ENCODE measurements around the gene AKR1C2. TPM values are rescaled to one million over a fixed set of nuclear protein-coding genes. Genes with fewer than 3 reads are reported as not detected.
"Not testable (repeated sequence)": the region's sequence is repeated elsewhere in the genome, so short reads cannot be mapped to it uniquely, and the experiment has no call there.

The AKR1C2 gene
- total RNA-seq, 1 experiment from 2014 or later = not detected

DNA sequence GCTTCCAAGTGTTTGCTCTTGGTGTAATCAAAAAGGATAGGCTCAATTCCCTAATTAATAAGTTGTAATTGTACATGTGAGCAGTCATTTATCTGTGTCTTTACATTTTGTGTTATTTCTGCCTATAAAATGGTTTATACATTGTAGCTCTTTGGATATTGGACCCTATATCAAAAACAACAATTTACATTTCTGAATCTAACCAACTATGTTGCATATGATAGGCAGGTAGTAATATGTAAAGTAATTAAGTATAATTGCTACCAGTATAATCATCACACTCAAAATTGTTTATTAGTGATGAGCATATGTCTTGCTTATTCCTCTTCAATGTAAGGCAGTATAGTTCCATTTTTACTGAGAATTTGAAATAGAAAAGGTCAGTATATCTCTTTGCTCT lies 26.6 kb downstream of the AKR1C2 start:
- no peak for DNase-seq (ENCODE audit: low read depth, low spot score)
- in situ Hi-C loops (cut with HindIII; ENCODE audit: low pct_unique_long_range_greater_than_20kb, low sequenced_read_pairs) = no loop called here

DNA sequence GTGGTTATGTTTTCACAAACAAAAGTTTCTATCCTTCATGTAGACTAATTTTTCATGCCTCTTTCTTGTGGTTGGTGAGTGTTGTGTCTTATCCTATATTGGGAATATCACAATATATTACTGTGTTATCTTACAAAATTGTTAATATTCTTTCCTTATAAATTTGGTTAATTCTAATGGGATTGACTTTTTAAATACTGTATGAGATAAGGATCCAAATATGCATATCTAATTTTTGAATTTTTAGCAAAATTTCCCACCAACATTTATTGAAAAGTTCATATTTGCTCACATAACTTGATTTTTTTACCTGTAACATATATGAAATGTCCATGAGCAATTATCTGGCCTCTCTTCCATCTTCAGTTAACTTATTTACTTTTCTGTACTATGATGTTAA lies 29.3 kb downstream of the AKR1C2 start:
- DNase-seq (ENCODE audit: low read depth, low spot score); in situ Hi-C loops (cut with HindIII; ENCODE audit: low pct_unique_long_range_greater_than_20kb, low sequenced_read_pairs): not testable (repeated sequence)

- DNase-seq (ENCODE audit: low read depth, low spot score); in situ Hi-C loops (cut with HindIII; ENCODE audit: low pct_unique_long_range_greater_than_20kb, low sequenced_read_pairs): not testable (repeated sequence)
These were observed 30.4 kb downstream of the AKR1C2 start for GRCh38 chr10:4973294-4973693.

- in situ Hi-C loops (cut with HindIII; ENCODE audit: low pct_unique_long_range_greater_than_20kb, low sequenced_read_pairs); DNase-seq (ENCODE audit: low read depth, low spot score): not testable (repeated sequence)
These were observed 31.1 kb downstream of the AKR1C2 start for GRCh38 chr10:4972369-4973142.

- in situ Hi-C loops (cut with HindIII; ENCODE audit: low pct_unique_long_range_greater_than_20kb, low sequenced_read_pairs); DNase-seq (ENCODE audit: low read depth, low spot score): not testable (repeated sequence)
These were observed 33.3 kb downstream of the AKR1C2 start for GRCh38 chr10:4970362-4970761.

GRCh38 chr10:4969289-4969688 lies 34.4 kb downstream of the AKR1C2 start:
- in situ Hi-C loops (cut with HindIII; ENCODE audit: low pct_unique_long_range_greater_than_20kb, low sequenced_read_pairs); DNase-seq (ENCODE audit: low read depth, low spot score): not testable (repeated sequence)

DNA sequence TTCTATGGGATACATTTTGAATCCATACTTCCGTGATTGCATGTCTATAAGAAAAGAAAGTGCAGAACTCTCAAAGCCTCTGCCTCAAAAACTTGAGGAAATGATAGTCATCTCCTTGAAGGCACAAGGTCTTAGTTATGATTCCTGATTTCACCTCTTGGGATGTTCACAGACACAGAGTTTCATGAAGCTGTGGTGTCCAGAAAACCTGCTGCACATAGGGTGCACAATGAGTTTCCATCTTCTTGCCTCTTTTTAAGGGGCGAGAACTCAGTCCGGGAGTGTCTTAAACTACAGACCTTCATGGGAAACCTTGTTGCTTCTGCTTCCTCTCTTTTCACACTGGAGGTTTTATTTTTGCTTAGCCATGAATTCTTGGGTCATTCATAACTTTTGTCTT lies 36.5 kb downstream of the AKR1C2 start:
- DNase-seq (ENCODE audit: low read depth, low spot score); in situ Hi-C loops (cut with HindIII; ENCODE audit: low pct_unique_long_range_greater_than_20kb, low sequenced_read_pairs): not testable (repeated sequence)

DNA sequence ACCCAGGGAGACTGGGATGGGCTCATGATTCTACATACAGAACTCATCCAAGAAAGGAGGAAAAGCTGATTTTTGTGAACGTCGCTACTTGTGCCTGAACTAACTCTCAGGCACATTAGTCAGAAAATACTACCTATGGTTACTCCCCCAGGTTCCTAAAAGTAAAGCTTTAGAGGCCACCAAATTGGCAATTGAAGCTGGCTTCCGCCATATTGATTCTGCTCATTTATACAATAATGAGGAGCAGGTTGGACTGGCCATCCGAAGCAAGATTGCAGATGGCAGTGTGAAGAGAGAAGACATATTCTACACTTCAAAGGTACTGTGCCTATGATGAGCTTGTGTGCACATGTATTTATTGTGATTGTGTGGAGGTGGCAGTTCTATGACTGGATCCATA lies 37.9 kb downstream of the AKR1C2 start:
- DNase-seq (ENCODE audit: low read depth, low spot score); in situ Hi-C loops (cut with HindIII; ENCODE audit: low pct_unique_long_range_greater_than_20kb, low sequenced_read_pairs): not testable (repeated sequence)

DNA sequence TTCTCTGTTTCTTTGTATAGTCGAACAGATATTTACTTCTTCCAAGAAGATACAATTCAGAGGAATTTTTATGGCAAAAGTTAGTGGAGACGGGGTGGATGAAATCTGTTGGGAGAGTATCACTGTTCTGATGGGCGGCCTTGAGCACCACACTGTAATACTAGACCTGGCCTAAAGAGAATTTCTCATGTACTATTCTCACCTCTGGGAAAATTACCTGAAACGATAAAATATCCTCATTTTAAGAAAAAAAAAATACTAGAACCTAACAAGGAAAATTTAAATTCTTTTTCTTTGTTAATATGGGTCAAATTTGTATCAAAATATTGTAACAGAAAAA lies 39.9 kb downstream of the AKR1C2 start:
- in situ Hi-C loops (cut with HindIII; ENCODE audit: low pct_unique_long_range_greater_than_20kb, low sequenced_read_pairs); DNase-seq (ENCODE audit: low read depth, low spot score): not testable (repeated sequence)

- in situ Hi-C loops (cut with HindIII; ENCODE audit: low pct_unique_long_range_greater_than_20kb, low sequenced_read_pairs); DNase-seq (ENCODE audit: low read depth, low spot score): not testable (repeated sequence)
These were observed 40.5 kb downstream of the AKR1C2 start, which contains the start of gene AKR1C1 for GRCh38 chr10:4962876-4963814. Gene AKR1C1 (plus strand): TSS chr10:4963415. CDS start chr10:4963445, 30 bp downstream.

DNA sequence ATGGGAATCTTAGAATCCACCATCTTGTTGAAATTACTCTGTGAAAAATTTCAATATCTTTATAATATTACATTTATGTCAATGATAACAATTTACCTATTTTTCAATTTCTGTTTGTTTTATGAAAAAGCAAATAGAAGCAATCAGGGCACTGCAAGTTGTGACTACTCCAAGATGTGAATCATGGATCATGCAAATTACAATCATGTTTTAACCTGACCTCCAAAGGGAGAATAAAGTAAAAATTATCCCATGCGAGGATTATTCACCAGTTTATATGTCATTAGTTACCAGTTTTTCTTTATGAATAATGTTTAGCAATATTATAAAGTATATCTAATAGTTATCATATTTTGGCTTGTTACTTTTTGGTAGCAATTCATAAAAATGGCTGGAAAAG lies 41.3 kb downstream of the AKR1C2 start:
- DNase-seq (ENCODE audit: low read depth, low spot score); in situ Hi-C loops (cut with HindIII; ENCODE audit: low pct_unique_long_range_greater_than_20kb, low sequenced_read_pairs): not testable (repeated sequence)

GRCh38 chr10:4961558-4961957 lies 42.1 kb downstream of the AKR1C2 start:
- DNase-seq (ENCODE audit: low read depth, low spot score); in situ Hi-C loops (cut with HindIII; ENCODE audit: low pct_unique_long_range_greater_than_20kb, low sequenced_read_pairs): not testable (repeated sequence)

DNA sequence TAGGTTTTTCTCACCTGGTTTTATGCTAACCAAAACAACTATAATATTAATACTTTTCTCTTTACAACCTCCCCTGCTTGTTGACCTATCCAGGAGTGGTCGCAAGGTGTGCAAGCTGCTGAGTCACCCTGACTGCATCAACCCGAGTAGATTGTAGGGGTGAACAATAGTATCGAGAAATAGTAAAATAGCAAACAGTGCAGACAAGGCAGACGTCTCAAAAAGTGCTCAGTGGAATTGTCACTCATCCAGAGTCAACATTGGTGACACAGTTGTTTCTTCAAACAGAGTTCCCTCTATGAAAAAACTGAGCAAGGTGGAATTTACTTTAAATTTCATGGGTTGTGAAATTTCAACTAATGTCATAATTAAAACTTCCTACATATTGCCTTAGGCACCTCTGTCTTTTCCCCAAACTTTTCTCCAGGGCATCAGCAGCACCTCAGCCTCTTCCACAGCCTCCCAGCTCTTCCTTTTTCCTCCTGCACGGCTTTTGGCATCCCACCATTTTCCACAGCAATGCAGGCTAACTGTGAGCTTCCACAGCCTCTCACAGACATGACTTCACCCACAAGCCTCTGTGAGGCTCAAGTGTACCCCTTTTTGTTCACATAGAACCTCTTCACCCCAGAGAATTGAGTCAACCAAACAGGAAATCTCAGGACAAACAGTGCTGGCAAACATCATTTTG lies 46.6 kb downstream of the AKR1C2 start:
- in situ Hi-C loops (cut with HindIII; ENCODE audit: low pct_unique_long_range_greater_than_20kb, low sequenced_read_pairs); DNase-seq (ENCODE audit: low read depth, low spot score): not testable (repeated sequence)

DNA sequence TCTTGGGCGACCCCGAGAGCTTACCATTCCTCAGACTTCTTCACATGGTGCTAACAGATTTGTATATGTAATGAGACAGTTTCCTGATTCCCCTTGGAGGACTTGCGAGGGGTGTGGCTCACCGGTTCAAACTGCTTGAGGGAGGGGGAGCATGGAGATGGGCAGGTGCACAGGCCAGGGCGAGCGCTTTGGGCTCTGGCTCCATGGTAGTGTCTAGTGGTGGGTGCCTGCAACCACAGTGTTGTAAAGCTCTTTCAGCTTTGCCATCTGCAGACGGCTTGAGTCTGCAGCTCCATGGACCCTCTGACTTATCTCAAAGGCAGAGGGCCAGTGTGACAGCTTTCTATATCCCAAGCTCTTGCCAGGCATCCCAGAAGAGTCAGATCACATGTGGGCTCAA lies 47.6 kb downstream of the AKR1C2 start:
- DNase-seq (ENCODE audit: low read depth, low spot score); in situ Hi-C loops (cut with HindIII; ENCODE audit: low pct_unique_long_range_greater_than_20kb, low sequenced_read_pairs): not testable (repeated sequence)

DNA sequence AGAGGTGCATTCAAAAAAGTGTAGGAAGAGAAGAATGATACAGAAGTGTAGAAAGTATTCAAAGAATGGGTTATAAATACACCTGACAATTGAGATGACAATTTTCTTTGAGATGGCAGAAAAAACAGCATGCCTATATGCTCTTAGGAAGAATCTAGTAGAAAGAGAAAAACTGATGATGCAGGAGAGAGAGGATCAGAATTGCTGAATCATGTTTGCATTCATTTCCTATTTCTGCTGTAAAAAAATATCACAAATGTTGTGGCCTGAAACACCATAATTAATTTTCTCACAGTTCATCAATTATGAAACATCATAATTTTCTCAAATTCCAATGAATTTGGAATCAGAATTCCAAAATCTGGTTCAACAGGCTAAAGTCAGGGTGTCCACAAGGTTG lies 50.3 kb downstream of the AKR1C2 start:
- DNase-seq (ENCODE audit: low read depth, low spot score) = no peak
- in situ Hi-C loops (cut with HindIII; ENCODE audit: low pct_unique_long_range_greater_than_20kb, low sequenced_read_pairs) = no loop called here

GRCh38 chr10:4951512-4952162 lies 52.0 kb downstream of the AKR1C2 start:
- peak; percentile 21 for DNase-seq (ENCODE audit: low read depth, low spot score)

More at GRCh38 chr10:4951512-4952162, 52.0 kb downstream of the AKR1C2 start:
- in situ Hi-C loops (cut with HindIII; ENCODE audit: low pct_unique_long_range_greater_than_20kb, low sequenced_read_pairs) = not testable (repeated sequence)
